Jurkat, Clone E6-1 (cell line): ENCODE results near the gene TMEM107.

Experiments used
- DNase-seq: peaks from one replicate; pipeline ENCODE4 v3.0.0-alpha.2; 2011; ENCODE audit warnings: low read depth, low spot score
- H3K4me3 ChIP-seq: 2 replicates; pipeline ENCODE4 v1.5.1; 2011; ENCODE audit warnings: mild to moderate bottlenecking, low read length, control low read depth, moderate library complexity

TMEM107 gene

DNA sequence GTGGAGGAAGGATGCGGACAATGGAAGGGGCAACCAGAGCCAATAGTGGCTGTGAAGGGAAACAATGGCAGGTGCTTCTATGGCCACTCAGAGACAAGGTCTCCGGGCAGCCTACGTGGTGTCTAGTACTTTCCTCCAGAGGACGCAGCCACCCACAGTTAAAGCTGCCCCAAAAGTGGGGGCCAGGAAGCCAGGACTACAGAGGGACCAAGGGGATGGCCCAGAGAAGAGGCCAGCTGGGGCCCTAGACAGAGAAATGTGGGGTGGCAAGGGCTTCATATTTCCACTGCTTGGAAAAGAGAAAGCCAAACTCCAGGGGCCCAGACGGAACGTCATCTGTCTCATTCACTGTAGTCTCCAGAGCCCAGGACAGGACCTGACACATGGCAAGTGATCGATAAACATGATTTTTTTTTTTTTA, 23.1 kb downstream of the TMEM107 start:
- H3K4me3 ChIP-seq: peak overlapping the region; percentile 95
- no peak for DNase-seq

DNA sequence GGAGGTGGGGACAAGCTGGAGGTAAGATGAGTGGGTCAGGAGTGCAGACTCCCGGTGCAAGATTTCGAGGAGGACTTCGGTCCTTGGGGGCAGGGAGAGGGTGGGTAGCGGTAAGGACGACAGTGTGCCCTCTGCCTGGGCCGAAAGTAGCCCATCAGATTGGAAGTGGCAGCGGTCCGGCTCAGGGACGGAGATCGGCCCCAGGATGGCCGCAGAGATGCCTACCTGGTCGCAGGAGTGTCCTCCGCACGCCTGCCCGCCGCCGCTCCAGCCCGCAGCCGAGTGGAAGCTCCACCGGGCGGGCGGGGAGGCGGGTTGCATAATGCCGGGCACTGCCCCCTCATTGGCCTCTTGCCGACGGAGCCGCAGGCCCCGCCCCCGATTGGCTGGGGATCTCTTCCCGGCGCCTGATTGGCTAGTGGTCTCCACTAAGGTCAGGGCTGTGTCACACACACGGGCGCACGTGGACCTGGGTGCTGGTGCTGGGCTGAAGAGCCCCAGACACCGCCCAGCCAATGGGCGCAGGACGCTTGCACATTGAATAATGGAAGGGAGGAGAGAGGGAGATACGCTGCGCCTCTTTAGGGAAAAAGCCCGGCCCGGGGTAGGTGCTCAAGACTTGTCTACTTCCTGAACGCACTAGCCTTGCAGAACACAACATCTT, 23.9 kb downstream of the TMEM107 start, which contains the start of gene PER1:
Gene PER1 (minus strand): TSS at position 293 of the 664 bp plus-strand sequence. CDS start 1,698 bp downstream, outside the sequence.
- peak; percentile 87 for DNase-seq
- H3K4me3 ChIP-seq: peak within 1 kb of the TSS; percentile 95

DNA sequence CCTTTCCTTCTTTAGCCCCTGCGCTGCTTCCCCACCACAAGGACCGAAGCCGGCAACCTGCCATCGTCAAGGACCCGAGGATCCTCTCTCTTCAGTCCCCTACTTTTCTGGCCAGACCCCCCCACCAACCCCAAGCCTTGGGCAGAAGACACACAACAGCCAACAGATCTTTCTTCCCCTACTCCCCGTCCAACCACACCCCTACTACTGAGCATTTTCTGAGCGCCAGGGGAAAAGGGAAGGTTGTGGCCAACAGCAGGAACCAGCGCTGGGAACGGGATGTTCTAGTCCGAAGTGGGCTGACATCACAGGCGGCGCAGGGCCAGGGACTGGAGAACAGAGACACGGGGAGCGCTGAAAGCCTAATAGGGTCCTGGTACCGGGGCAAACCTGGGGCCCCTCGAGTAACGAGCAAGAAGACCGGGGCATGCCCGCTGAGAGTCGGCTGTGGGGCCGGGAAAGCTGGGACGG, 24.5 kb downstream of the TMEM107 start:
- DNase-seq: no peak
- H3K4me3 ChIP-seq: peak overlapping the region; percentile 95

DNA sequence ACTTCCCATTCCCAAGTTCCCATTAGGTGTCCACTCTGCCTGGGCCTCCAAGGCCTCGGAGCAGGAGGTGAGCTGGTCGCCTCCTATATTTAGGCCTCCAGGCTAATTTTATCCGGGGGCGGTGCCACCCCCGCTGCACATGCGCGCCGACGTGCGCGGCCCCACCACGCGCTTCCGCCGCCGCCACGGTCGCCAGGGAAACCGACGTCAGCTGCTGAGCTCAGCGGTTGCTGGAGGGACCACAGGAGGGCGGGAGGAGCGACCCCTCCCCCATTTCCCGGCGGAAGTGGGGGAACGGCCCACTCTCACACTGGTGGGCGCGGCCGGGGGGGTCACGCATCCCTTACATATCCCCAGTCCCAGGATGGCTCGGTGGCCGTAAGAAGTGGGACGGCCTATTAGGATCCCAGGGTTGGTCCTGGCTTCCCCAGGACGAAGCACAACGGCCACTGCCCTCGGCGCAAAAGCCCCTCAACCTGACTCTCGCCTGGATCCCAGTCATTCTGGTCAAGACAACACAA, 25.0 kb downstream of the TMEM107 start:
- peak; percentile 87 for DNase-seq
- peak overlapping the region; percentile 95 for H3K4me3 ChIP-seq

DNA sequence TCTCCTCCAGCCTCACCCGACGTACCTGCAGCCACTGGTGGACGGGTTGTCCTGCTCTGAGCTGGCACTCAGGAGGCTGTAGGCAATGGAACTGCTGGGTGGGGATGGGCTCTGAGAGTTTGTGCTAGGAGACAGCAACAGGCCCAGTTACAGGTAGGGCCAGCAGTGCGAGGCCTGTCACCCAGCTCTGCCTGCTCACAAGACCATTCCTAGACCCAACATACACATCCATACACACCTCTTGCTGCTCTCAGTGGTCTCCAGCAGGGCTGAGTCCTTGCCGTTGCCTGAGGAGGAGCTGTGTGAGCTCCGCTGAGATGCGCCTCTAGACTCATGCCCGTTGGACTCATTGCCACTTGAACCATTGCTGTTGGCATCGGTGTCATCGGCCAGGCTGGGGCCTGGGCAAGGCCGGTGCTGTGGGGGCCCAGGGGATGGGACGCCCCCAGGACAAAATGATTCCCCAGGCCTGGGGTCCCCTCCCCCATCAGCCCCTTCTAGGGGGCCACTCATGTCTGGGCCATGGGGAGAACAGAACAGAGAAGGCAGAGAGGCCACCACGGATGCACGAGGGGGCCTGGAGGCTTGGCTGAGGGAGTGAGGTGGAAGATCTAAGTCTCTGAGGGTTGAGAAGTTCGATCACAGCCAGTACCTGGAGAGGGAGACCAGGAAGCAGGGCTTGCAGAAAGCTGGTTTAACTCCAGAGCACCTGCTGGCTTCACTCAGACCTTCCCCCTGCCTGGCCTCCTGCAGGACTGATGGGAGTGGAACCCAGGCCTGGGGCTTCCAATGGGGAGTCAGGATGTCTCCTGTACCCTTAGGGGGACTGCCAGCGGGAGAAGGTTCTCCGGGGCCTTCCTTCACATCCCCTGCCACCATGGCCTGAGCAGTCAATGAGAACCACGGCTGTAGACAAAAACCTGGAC, 25.7 kb downstream of the TMEM107 start:
- peak overlapping the region; percentile 95 for H3K4me3 ChIP-seq
- no peak for DNase-seq

DNA sequence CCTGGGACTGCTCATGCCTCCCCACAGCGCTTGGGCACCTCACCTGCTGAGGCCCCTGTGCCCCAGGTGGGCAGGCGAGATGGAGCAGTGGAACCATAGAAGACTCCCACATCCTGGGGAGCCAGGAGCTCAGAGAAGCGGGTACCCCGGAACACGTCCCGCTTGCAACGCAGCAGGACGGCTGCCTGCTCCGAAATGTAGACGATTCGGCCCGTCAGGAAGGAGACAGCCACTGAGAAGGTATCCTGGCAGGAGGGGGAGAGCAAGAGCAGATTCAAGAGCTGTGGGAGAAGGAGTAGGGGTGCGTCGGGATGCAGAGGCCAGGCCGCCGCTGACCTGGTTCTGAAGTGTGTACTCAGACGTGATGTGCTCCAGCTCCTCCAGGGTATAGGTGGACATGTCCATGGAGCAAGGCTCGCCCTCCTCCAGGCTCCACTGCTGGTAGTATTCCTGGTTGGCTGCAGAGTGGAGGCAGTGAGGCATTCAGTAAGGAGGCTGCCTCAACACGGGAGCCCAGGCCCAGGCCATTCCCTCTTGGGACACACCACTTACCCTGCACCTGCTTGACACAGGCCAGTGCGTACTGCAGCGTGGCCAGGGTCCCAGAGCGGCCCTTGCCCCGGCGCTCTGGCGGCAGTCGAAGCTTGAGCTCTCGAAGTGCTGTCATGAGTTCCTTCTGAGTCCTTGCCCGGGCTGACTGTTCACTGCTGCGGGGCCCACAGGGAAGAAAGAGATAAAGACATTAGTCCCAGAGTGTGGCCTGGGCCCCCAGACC, 26.6 kb downstream of the TMEM107 start:
- no peak overlapping the region for H3K4me3 ChIP-seq
- DNase-seq: no peak

DNA sequence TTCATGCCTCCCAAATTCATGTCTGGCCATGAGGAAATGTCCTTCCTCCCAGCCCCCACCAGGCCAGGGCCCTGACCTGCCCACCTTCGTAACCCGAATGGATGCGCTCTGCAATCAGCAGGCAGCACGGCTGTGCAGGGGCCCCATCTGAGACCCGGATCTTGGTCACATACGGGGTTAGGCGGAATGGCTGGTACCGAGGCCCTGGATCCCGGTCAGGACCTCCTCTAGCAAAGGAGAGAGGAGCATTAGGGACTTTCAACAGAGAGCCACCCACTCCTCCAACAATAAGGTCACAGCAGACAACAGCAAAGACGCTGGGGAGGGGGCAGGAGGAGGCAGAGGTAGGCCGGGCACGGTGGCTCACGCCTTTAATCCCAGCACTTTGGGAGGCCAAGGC, 27.6 kb downstream of the TMEM107 start:
- H3K4me3 ChIP-seq: no peak overlapping the region
- DNase-seq: no peak

DNA sequence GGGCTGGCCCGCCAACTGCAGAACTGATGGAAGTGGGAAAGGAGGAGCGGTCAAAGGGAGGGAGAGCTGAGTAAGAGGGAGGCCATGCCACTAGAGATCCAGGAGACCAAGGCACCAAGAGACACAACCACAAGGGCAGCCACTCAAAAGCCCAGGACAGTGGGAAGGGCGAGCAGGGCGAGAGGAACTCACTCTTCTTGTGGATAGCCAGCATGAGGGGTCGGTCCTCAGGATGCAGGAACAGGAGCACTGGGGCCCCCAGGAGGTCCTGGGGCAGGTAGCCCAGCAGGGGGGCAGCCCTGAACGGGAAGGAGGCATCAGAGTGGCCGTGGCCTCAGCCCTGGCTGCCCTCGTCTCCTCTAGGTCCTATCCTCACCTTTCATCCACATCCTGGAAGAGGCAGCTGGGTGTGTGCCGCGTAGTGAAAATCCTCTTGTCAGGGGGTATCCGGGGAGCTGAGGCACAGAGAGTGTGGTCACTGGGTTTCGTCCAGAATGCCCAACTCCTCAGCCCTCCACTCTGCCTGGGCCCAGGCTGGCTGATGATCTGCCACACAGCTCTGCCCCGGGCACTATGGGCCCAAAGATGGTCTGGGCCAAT, 28.3 kb downstream of the TMEM107 start:
- no peak for DNase-seq
- H3K4me3 ChIP-seq: no peak overlapping the region

DNA sequence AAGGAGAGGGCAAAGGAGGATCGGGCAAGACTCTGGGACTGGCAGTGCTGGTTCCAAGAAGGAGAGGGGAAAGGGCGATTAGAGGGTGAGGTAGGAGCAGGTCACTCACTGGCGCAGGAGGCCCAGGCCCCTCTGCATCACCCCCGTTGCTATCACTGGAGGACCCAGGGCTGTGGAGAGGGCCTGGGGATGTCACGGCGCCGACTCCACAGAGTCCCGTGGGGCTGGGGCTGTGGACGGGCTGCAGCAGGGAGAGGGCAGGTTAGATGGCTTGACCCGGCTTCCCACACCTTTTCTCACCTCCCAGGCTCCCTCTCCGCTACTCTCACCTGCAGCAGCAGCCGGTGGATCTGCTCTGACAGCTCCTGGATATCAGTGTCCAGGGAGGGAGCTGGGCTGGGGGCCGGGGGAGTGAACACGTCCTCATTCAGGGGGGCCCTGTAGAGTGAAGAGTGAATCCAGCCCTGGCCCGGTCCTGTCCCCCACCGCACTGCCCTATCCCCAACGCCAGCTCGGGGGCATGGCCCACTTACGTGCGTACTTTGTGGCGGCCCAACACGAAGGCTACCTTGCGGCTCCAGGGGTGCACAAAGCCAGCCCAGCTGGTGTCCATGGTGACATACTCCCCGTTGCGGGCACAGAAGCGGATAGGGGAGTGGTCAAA, 28.9 kb downstream of the TMEM107 start:
- no peak overlapping the region for H3K4me3 ChIP-seq

DNA sequence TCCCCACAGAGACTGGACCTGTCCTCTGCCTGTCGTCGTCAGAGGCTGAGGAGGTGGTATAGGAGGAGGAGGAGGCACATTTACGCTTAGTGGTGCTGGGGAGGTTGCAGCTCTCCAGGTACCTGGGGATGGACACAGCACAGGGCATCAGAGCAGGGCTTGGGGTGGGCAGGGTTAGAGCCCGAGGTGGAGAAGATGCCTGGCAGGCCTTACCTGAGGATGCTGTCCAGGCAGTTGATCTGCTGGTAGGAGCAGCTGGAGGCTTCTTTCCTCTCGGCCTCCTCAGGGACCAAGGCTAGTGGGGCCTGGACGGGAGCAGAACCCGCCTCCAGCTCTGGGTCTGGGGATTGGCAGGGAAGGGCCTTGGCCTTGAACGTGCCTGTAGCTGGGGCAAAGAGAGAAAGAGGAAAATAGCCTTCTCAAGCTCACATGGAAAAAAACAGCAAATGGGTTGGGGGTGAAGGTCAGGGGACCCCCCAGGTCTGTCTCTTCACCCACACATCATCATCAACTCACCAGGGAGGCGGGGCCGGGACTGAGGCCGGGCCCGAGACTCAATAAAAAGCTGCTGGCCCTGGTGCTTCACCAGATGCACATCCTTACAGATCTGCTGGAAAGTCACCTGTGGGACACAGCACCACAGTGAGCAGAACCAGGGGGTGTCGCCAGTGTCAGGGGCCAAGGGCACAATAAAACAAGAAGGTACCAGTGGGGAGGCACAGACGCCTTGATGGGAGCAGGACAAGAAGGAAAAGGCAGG, 29.6 kb downstream of the TMEM107 start:
- no peak overlapping the region for H3K4me3 ChIP-seq
- no peak for DNase-seq

More for the DNA sequence above, 28.9 kb downstream of the TMEM107 start:
- DNase-seq: no peak

DNA sequence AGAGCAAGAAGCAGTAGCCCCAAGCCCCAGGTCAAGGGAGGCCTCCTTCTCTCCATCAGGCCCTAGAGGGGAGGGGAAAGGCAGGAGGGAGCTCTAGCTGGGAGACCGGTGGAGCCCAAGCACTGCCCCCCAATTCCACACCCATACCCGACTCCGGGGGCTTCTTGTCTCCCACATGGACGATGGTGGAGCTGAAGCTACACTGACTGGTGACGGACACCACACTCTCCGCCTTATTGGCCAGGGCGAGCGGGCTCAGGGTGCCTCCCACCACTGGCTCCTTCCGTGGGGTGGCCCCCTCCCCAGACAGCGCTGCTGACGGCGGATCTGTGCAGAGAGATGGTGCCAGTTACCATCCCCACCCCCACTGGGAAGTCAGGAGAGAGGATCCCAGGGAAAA, 30.4 kb downstream of the TMEM107 start:
- H3K4me3 ChIP-seq: no peak overlapping the region
- DNase-seq: no peak

DNA sequence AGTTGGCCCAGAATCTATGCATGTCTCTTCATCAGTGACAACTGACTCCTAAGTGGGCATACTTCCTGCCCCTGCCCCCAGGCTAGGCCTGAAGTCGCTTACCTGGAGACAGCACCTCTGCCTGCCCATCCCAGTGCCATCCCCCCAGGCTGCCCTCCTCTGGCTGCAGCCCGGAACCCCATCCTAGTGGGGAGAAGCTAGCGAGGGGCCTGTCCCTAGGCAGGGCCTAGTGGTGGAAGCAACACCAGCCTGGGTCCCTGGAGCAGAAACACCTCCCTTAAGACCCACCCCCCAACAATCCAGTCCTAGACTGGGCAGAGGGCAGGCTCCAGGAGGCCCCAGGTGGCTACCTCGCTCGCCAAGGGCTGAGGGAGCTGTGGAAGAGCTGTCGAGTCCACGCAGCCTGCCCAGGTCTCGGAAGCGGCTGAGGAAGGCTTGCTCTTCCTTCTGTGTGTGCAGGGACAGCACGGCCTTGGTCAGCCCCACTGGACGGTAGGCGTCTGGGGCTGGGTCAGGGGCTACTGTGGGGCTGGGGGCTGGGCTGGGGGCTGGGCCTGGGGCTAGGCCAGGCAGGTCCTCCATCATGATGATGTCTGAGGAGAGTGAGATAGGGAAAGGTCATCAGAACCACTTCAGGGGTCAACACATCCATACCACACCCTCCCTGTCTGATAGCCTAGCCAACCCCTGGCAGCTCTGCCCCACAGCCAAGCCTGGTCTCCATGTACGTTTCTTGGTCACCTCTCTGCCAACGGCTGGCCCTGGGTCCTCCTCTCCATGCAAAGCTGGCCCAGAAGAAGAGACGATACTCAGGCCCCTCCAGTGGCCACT, 31.6 kb downstream of the TMEM107 start:
- H3K4me3 ChIP-seq: no peak overlapping the region
- no peak for DNase-seq

DNA sequence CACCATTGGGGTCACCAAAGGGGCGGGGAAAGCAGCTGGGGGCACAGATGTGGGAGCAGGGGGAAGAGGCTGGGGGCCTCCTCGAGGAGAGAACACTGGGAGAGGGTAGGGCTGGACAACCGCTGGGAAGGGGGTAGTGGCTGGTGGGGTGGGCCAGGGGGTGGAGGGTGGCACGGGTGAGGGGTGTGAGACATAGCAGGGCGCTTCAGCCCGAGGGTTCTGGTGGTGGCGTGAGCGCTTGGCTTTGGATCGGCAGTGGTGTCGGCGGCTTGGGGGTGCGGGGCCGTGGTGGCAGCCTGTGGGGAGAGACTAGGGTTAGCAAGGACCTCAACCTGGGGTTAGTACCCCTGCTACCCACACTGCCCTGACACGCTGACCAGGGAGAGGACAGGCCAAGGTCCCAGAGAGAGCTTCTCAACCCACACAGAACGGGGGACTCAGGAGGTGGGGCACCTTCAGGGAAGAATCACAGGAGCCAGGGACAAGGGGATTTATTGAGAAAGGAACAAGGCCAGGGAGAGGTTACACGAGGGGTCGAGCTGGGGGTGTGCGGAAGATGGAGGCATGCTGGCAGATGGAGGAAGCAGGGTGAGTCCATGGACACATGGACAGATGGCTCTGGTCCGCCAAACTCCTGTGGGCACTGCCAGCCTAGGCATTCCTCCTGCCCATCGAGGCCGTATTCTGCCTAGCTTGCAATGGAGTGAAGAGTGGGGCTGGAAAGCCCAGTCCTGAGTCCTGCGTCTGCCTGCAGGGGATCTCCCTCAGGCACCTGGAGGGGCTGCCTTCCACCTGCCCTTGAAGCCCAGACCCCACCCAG, 32.4 kb downstream of the TMEM107 start:
- no peak overlapping the region for H3K4me3 ChIP-seq
- DNase-seq: no peak

DNA sequence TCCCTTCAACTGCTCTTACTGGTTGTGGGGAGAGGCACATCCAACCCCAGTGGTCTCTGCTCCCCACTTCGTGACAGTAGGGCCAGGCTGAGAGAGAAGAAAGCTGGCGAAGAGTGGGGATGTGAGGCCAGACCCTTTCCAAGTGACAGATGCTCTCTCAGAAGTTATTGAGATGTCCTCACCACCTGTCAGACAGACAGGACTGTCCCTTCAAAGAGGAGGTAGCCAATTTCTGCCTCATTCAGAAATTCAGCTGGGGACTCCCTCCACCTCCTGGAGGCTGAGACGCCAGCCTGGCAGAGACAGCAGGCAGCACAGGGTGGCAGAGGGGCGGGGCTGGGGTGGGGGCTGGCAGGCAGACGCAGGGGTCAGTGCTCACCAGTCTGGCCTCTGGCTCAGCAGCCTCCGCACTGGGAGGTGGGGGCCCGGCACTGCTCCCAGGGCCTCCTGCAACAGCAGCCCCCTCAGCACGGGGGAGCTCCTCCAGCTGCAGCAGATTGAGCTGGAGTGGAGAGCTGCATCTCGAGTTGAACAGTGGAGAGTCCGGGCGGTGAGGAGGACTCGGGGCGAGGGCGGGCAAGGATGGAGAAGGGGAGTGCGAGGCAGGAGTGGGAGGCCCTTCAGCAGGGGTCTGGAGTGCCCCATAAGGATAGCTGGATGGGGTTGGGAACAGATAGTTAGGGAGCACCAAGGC, 33.1 kb downstream of the TMEM107 start:
- DNase-seq: no peak
- no peak overlapping the region for H3K4me3 ChIP-seq

DNA sequence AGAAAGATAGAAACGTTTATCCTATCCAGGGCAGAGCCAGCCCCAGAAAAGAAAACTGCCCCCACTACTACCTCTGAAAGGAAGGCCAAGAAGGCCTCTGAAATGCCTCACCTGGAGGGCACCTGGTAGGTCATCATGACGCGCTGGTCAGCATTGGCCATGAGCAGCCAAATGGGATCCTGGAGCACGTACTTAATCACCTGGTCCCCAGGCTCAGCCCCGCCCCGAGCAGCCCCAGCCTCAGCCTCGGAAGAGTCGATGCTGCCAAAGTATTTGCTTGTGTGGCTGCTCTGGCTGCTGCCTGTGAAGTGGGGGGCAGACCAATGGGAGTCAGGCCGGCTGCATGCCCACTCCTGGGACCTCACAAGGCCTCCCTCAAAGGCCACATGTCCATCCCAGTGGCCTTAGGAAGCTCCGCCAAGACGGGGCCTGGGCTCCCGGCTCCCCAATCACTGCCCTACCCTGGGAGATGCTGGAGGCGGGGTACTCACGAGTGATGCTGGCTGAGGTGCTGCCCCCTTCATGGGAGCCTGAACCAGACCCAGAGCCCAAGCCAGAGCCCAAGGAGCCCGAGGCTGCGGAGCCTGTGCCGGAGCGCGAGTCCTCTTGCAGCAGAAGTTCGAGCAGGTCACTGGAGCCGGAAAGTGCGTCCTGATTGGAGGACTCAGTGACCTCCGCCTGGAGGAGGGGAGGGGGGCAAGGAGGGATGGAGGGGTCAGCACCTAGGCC, 33.9 kb downstream of the TMEM107 start:
- DNase-seq: no peak
- no peak overlapping the region for H3K4me3 ChIP-seq
